A549 (cell line): ENCODE measurements around the gene SPDYC.

ENCODE experiments used
- CBX2 ChIP-seq: fragments of 200-600 bp; sonication (generic); IDR thresholded peaks from 2 replicates; pipeline ENCODE4 v1.6.1; 2016; ENCODE audit warnings: low read depth, mild to moderate bottlenecking, borderline replicate concordance
- CEBPB ChIP-seq, 2 experiments: fragments of >200 bp in 1 of 2; sonication (Bioruptor Twin) in 1 of 2; formaldehyde crosslinking in 1 of 2; IDR thresholded peaks; 2 replicates each; pipeline ENCODE4 v1.6.1; 2012 to 2016
- FOSB ChIP-seq: fragments of 250-450 bp; sonication (Bioruptor Pico); IDR thresholded peaks from 2 replicates; pipeline ENCODE4 v1.5.0; 2020; ENCODE audit warnings: mild to moderate bottlenecking, moderate library complexity
- FOXS1 ChIP-seq: fragments of 250-450 bp; sonication (Bioruptor Pico); IDR thresholded peaks from 2 replicates; pipeline ENCODE4 v1.5.0; 2020; ENCODE audit warnings: mild to moderate bottlenecking, moderate library complexity
- NFE2L2 ChIP-seq: fragments of 150-350 bp; conservative IDR thresholded peaks from 2 replicates; pipeline ENCODE4 v1.6.1; 2014; ENCODE audit warnings: low read length
- POLR2A ChIP-seq: IDR thresholded peaks from 2 replicates; pipeline ENCODE4 v1.6.1; 2012; ENCODE audit warnings: mild to moderate bottlenecking, low read length
- RARB ChIP-seq: fragments of 250-450 bp; sonication (Bioruptor Pico); IDR thresholded peaks from 2 replicates; pipeline ENCODE4 v1.8.0; 2021; ENCODE audit warnings: mild to moderate bottlenecking, moderate library complexity
- SMC3 ChIP-seq: fragments of >200 bp; sonication (Bioruptor Twin); formaldehyde crosslinking; IDR thresholded peaks from 3 replicates; pipeline ENCODE4 v1.6.1; 2018; ENCODE audit warnings: inconsistent platforms
- ZNF302 ChIP-seq: fragments of 250-450 bp; sonication (Bioruptor Pico); IDR thresholded peaks from 2 replicates; pipeline ENCODE4 v1.9.0; 2021; ENCODE audit warnings: inconsistent platforms, mild to moderate bottlenecking, moderate library complexity
- TF ChIP-seq, protein P1 (sequence below): fragments of >200 bp; sonication (Bioruptor Twin); formaldehyde crosslinking; IDR thresholded peaks from 3 replicates; pipeline ENCODE4 v1.5.1; 2016
- TF ChIP-seq, protein P2 (sequence below): fragments of 450-650 bp; IDR thresholded peaks from 2 replicates; pipeline ENCODE4 v1.6.1; 2014; ENCODE audit warnings: antibody characterized with exemption

DNA sequence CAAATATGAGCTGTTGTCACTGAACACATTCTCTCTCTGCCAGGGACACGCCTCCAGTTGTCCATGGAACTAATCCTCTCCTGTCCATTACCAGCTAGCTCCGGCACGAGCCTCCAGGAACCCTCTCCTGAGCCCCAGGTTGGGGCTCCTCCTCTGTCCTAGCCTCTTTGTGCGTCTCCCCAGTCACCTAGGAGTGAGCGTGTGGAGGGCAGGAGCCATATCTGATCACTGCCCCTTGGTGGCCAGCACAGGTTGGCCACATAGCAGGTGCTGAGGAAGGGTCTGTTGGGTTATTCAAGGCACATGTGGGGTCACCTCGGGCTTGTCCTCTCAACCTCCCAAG, 38.2 kb upstream of the SPDYC start:
- no peak for TF ChIP-seq CBX2
- TF ChIP-seq POLR2A = no peak
- TF ChIP-seq, protein P1, sequence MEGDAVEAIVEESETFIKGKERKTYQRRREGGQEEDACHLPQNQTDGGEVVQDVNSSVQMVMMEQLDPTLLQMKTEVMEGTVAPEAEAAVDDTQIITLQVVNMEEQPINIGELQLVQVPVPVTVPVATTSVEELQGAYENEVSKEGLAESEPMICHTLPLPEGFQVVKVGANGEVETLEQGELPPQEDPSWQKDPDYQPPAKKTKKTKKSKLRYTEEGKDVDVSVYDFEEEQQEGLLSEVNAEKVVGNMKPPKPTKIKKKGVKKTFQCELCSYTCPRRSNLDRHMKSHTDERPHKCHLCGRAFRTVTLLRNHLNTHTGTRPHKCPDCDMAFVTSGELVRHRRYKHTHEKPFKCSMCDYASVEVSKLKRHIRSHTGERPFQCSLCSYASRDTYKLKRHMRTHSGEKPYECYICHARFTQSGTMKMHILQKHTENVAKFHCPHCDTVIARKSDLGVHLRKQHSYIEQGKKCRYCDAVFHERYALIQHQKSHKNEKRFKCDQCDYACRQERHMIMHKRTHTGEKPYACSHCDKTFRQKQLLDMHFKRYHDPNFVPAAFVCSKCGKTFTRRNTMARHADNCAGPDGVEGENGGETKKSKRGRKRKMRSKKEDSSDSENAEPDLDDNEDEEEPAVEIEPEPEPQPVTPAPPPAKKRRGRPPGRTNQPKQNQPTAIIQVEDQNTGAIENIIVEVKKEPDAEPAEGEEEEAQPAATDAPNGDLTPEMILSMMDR = no peak
- TF ChIP-seq ZNF302 = no peak
- TF ChIP-seq RARB (CRISPR knock-in tag) = no peak
- no peak for TF ChIP-seq CEBPB (IDR thresholded peaks at IDR 0.05)
- no peak for TF ChIP-seq FOXS1
- TF ChIP-seq, protein P2, sequence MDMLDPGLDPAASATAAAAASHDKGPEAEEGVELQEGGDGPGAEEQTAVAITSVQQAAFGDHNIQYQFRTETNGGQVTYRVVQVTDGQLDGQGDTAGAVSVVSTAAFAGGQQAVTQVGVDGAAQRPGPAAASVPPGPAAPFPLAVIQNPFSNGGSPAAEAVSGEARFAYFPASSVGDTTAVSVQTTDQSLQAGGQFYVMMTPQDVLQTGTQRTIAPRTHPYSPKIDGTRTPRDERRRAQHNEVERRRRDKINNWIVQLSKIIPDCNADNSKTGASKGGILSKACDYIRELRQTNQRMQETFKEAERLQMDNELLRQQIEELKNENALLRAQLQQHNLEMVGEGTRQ = no peak
- no peak for TF ChIP-seq NFE2L2
- no peak for TF ChIP-seq FOSB (CRISPR knock-in tag)
- TF ChIP-seq SMC3 = no peak
